ENCODE results near the gene A2M.
A peak's percentile ranks its signal among the peaks of the same experiment; 100 is the strongest.

The A2M gene

GRCh38 chr12:9113296-9113986 lies 2.3 kb downstream of the A2M start:
- Histone ChIP-seq H3K4me1 (ENCODE audit: control insufficient read depth, insufficient read depth, low read length) (peaks cover 16% of the 10 kb centered on the region), H3K36me3 (ENCODE audit: control insufficient read depth, insufficient read depth, low read length) (no peaks in the 10 kb centered on the region), H3K4me3 (ENCODE audit: low read length) (peak overlapping the region; percentile 57), H3K27ac (ENCODE audit: low read depth, low read length) (peak overlapping the region; percentile 32), H3K9ac (ENCODE audit: low read length) (no peak overlapping the region), H3K27me3 (ENCODE audit: control insufficient read depth, insufficient read depth, low read length) (no peaks in the 10 kb centered on the region)

- Histone ChIP-seq H3K4me3 (ENCODE audit: low read length) (no peak overlapping the region), H3K36me3 (ENCODE audit: control insufficient read depth, insufficient read depth, low read length) (no peaks in the 10 kb centered on the region)
These were observed 3.5 kb downstream of the A2M start for GRCh38 chr12:9112076-9112853.

DNA sequence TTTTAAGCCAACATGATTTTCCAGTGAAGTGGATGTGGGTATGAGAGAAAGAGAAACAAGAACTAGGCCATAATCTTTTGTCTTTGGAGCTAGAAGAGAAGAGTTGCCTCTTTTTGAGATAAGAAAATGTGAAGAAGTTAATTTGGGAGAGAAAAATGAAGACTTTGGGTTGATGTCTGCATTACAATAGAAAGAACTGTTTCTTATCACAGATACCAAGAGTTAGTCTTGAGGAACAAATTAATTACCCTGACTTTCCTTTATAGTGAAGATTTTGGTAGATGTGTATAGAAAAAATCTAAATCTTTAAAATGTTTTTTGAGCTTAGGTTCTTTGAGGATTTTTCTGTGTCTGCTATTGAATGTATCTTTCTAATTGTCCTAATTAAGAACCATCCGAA lies 4.2 kb downstream of the A2M start:
- Histone ChIP-seq H3K4me1 (ENCODE audit: control insufficient read depth, insufficient read depth, low read length) (no peaks in the 10 kb centered on the region), H3K27me3 (ENCODE audit: control insufficient read depth, insufficient read depth, low read length) (no peaks in the 10 kb centered on the region), H3K36me3 (ENCODE audit: control insufficient read depth, insufficient read depth, low read length) (no peaks in the 10 kb centered on the region), H3K9ac (ENCODE audit: low read length) (no peak overlapping the region), H3K4me3 (ENCODE audit: low read length) (no peak overlapping the region), H3K27ac (ENCODE audit: low read depth, low read length) (no peak overlapping the region)

More at GRCh38 chr12:9112076-9112853, 3.5 kb downstream of the A2M start:
- Histone ChIP-seq H3K4me1 (ENCODE audit: control insufficient read depth, insufficient read depth, low read length) (peaks cover 7% of the 10 kb centered on the region), H3K9ac (ENCODE audit: low read length) (no peak overlapping the region), H3K27me3 (ENCODE audit: control insufficient read depth, insufficient read depth, low read length) (no peaks in the 10 kb centered on the region), H3K27ac (ENCODE audit: low read depth, low read length) (no peak overlapping the region)

GRCh38 chr12:9109737-9110491 lies 5.8 kb downstream of the A2M start:
- H3K27ac ChIP-seq (ENCODE audit: low read depth, low read length): no peak overlapping the region
- H3K36me3 ChIP-seq (ENCODE audit: control insufficient read depth, insufficient read depth, low read length): peaks cover 4% of the 10 kb centered on the region

DNA sequence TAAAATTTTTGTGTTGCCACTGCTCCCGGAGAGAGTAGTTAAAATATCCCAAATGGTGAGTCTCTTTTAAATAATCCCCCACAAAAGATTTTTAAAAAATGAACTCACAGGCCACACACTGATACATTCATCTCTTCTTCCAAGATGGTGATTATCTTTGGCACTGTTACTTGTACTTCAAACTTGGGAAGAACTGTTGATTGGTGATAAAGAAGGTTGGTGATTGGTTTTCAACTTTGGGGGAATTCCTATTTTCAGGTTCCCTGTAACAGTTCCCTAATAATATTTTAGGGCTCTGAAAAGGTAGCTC lies 6.6 kb downstream of the A2M start:
- no peak overlapping the region for H3K27ac ChIP-seq (ENCODE audit: low read depth, low read length)
- H3K36me3 ChIP-seq (ENCODE audit: control insufficient read depth, insufficient read depth, low read length): peaks cover 6% of the 10 kb centered on the region

More at GRCh38 chr12:9109737-9110491, 5.8 kb downstream of the A2M start:
- no peak overlapping the region for H3K4me3 ChIP-seq (ENCODE audit: low read length)
- no peaks in the 10 kb centered on the region for H3K4me1 ChIP-seq (ENCODE audit: control insufficient read depth, insufficient read depth, low read length)
- no peak overlapping the region for H3K9ac ChIP-seq (ENCODE audit: low read length)
- no peaks in the 10 kb centered on the region for H3K27me3 ChIP-seq (ENCODE audit: control insufficient read depth, insufficient read depth, low read length)

GRCh38 chr12:9108504-9109212 lies 7.1 kb downstream of the A2M start:
- no peaks in the 10 kb centered on the region for H3K27me3 ChIP-seq (ENCODE audit: control insufficient read depth, insufficient read depth, low read length)
- H3K4me3 ChIP-seq (ENCODE audit: low read length): no peak overlapping the region
- peaks cover 10% of the 10 kb centered on the region for H3K36me3 ChIP-seq (ENCODE audit: control insufficient read depth, insufficient read depth, low read length)
- no peak overlapping the region for H3K9ac ChIP-seq (ENCODE audit: low read length)
- H3K4me1 ChIP-seq (ENCODE audit: control insufficient read depth, insufficient read depth, low read length): no peaks in the 10 kb centered on the region
- H3K27ac ChIP-seq (ENCODE audit: low read depth, low read length): no peak overlapping the region

More for the DNA sequence above, 6.6 kb downstream of the A2M start:
- Histone ChIP-seq H3K27me3 (ENCODE audit: control insufficient read depth, insufficient read depth, low read length) (no peaks in the 10 kb centered on the region), H3K9ac (ENCODE audit: low read length) (no peak overlapping the region), H3K4me1 (ENCODE audit: control insufficient read depth, insufficient read depth, low read length) (no peaks in the 10 kb centered on the region), H3K4me3 (ENCODE audit: low read length) (no peak overlapping the region)

DNA sequence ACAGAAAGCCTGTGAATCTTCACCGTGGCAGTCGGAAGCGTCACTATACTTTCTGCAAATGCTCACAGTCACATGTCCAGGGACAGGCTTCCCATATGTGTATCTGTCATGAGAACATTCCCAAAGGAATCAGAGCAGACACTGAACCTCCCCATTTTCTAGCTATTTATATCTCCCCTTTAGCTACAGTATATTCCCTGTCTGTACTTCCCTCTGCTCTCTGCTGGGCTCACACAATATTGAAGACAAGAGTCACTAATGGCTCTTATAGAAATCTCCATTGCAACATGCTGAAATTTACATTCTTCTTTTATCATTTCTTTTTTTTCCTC lies 8.2 kb downstream of the A2M start:
- H3K4me1 ChIP-seq (ENCODE audit: control insufficient read depth, insufficient read depth, low read length): no peaks in the 10 kb centered on the region
- H3K36me3 ChIP-seq (ENCODE audit: control insufficient read depth, insufficient read depth, low read length): peaks cover 10% of the 10 kb centered on the region
- H3K4me3 ChIP-seq (ENCODE audit: low read length): no peak overlapping the region
- H3K9ac ChIP-seq (ENCODE audit: low read length): no peak overlapping the region
- no peaks in the 10 kb centered on the region for H3K27me3 ChIP-seq (ENCODE audit: control insufficient read depth, insufficient read depth, low read length)
- no peak overlapping the region for H3K27ac ChIP-seq (ENCODE audit: low read depth, low read length)

DNA sequence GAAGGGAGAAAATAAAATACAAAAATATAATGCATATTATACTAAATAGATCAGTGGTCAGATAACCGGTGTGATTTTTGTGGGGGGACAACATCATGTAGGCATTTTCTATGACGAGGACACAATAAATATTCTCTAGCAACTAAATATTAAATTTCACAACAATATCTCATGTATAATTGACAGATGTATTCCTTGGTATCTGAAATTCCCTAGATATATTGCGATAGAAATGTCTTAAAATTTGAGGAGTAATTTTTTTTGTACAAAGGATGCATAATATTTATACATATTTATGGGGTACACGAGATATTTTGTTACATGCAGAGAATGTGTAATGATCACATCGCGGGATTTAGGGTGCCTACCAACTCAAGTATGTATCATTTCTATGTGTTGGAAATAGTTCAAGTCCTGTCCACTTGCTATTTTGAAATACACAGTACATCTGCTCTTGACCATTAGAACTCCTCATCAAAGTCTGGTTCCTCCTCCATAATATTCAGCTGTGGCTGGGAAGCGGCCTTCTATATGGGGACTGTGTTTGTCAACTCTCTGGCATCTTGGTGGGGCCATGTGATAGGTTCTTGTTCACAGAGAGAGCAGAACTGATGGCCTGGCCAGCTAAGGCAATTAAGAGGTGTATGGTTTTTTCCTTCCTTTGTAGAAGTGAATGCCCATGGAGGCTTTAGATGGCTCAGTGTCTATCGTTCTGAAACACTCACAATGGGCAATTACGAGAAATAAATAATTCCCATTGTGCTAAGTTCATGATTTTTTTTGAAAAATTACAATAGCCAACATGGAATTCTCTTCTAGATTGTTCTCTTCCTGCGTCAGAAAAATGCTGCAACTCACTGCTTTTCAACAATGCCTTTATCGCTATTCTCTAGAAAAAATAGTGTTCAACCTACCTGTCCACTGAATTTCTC lies 8.8 kb downstream of the A2M start:
- H3K27me3 ChIP-seq (ENCODE audit: control insufficient read depth, insufficient read depth, low read length): no peaks in the 10 kb centered on the region
- no peak overlapping the region for H3K9ac ChIP-seq (ENCODE audit: low read length)
- no peaks in the 10 kb centered on the region for H3K4me1 ChIP-seq (ENCODE audit: control insufficient read depth, insufficient read depth, low read length)
- peaks cover 10% of the 10 kb centered on the region for H3K36me3 ChIP-seq (ENCODE audit: control insufficient read depth, insufficient read depth, low read length)
- H3K4me3 ChIP-seq (ENCODE audit: low read length): no peak overlapping the region
- no peak overlapping the region for H3K27ac ChIP-seq (ENCODE audit: low read depth, low read length)

DNA sequence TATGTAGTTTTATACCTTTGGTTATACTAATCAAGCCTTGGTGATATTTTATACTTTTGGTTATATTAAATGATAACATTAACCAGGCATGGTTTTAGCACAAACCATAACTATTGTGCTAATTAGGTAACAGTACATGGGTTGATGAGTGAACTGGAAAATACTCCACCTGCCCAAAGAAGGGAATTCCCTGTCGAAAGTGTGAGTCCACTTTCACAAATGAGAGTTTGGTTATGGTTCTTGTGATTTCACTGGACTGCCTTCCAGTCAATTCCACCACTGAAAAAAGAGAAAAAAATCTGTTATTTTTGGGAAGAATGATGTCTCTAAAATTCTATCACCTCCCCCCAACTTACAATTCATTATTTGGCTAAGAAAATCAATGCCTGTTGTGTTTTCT lies 9.7 kb downstream of the A2M start:
- H3K36me3 ChIP-seq (ENCODE audit: control insufficient read depth, insufficient read depth, low read length): peaks cover 10% of the 10 kb centered on the region
- no peak overlapping the region for H3K9ac ChIP-seq (ENCODE audit: low read length)
- H3K27ac ChIP-seq (ENCODE audit: low read depth, low read length): no peak overlapping the region
- no peaks in the 10 kb centered on the region for H3K4me1 ChIP-seq (ENCODE audit: control insufficient read depth, insufficient read depth, low read length)
- H3K27me3 ChIP-seq (ENCODE audit: control insufficient read depth, insufficient read depth, low read length): no peaks in the 10 kb centered on the region
- no peak overlapping the region for H3K4me3 ChIP-seq (ENCODE audit: low read length)

- Histone ChIP-seq H3K27me3 (ENCODE audit: control insufficient read depth, insufficient read depth, low read length) (no peaks in the 10 kb centered on the region), H3K36me3 (ENCODE audit: control insufficient read depth, insufficient read depth, low read length) (peaks cover 10% of the 10 kb centered on the region), H3K9ac (ENCODE audit: low read length) (no peak overlapping the region)
These were observed 10.8 kb downstream of the A2M start for GRCh38 chr12:9104767-9105423.

GRCh38 chr12:9104087-9104486 lies 11.6 kb downstream of the A2M start:
- Histone ChIP-seq H3K9ac (ENCODE audit: low read length) (no peak overlapping the region), H3K27ac (ENCODE audit: low read depth, low read length) (no peak overlapping the region), H3K27me3 (ENCODE audit: control insufficient read depth, insufficient read depth, low read length) (no peaks in the 10 kb centered on the region), H3K4me1 (ENCODE audit: control insufficient read depth, insufficient read depth, low read length) (no peaks in the 10 kb centered on the region), H3K36me3 (ENCODE audit: control insufficient read depth, insufficient read depth, low read length) (peaks cover 10% of the 10 kb centered on the region), H3K4me3 (ENCODE audit: low read length) (no peak overlapping the region)

More at GRCh38 chr12:9104767-9105423, 10.8 kb downstream of the A2M start:
- H3K4me1 ChIP-seq (ENCODE audit: control insufficient read depth, insufficient read depth, low read length): no peaks in the 10 kb centered on the region
- no peak overlapping the region for H3K27ac ChIP-seq (ENCODE audit: low read depth, low read length)
- no peak overlapping the region for H3K4me3 ChIP-seq (ENCODE audit: low read length)
